ENCODE data around the gene MARCHF6.
"Not testable (repeated sequence)": the region's sequence is repeated elsewhere in the genome, so short reads cannot be mapped to it uniquely, and the experiment has no call there.

MARCHF6 gene

GRCh38 chr5:10372726-10373709, 19.5 kb downstream of the MARCHF6 start:
- no peak overlapping the region for H3K4me3 ChIP-seq (replicated peaks; ENCODE audit: low read depth, low read length)
- TF ChIP-seq CTCF (IDR thresholded peaks at IDR 0.05; ENCODE audit: low read length, missing control alignments): no peak
- no peak for DNase-seq (ENCODE audit: low read depth)

- TF ChIP-seq CTCF (IDR thresholded peaks at IDR 0.05; ENCODE audit: low read length, missing control alignments): no peak
- no peak overlapping the region for H3K4me3 ChIP-seq (replicated peaks; ENCODE audit: low read depth, low read length)
- no peak for DNase-seq (ENCODE audit: low read depth)
These were observed 20.8 kb downstream of the MARCHF6 start for GRCh38 chr5:10374046-10375022.

- not testable (repeated sequence) for DNase-seq (ENCODE audit: low read depth); H3K4me3 ChIP-seq (replicated peaks; ENCODE audit: low read depth, low read length)
These were observed 21.7 kb downstream of the MARCHF6 start for GRCh38 chr5:10375146-10375545.

- no peak overlapping the region for H3K4me3 ChIP-seq (replicated peaks; ENCODE audit: low read depth, low read length)
- TF ChIP-seq CTCF (IDR thresholded peaks at IDR 0.05; ENCODE audit: low read length, missing control alignments): no peak
- DNase-seq (ENCODE audit: low read depth): no peak
These were observed 23.0 kb downstream of the MARCHF6 start for GRCh38 chr5:10376544-10376943.

GRCh38 chr5:10377081-10377480, 23.6 kb downstream of the MARCHF6 start:
- H3K4me3 ChIP-seq (replicated peaks; ENCODE audit: low read depth, low read length): no peak overlapping the region
- DNase-seq (ENCODE audit: low read depth): no peak
- TF ChIP-seq CTCF (IDR thresholded peaks at IDR 0.05; ENCODE audit: low read length, missing control alignments): no peak

GRCh38 chr5:10381803-10382202, 28.3 kb downstream of the MARCHF6 start:
- H3K4me3 ChIP-seq (replicated peaks; ENCODE audit: low read depth, low read length): no peak overlapping the region
- no peak for DNase-seq (ENCODE audit: low read depth)
- no peak for TF ChIP-seq CTCF (IDR thresholded peaks at IDR 0.05; ENCODE audit: low read length, missing control alignments)

- no peak for TF ChIP-seq CTCF (IDR thresholded peaks at IDR 0.05; ENCODE audit: low read length, missing control alignments)
- DNase-seq (ENCODE audit: low read depth): no peak
- H3K4me3 ChIP-seq (replicated peaks; ENCODE audit: low read depth, low read length): no peak overlapping the region
These were observed 31.0 kb downstream of the MARCHF6 start for GRCh38 chr5:10384483-10384882.
